ENCODE measurements around the gene GTF3C2.
"Not testable (repeated sequence)": the region's sequence is repeated elsewhere in the genome, so short reads cannot be mapped to it uniquely, and the experiment has no call there.

Gene GTF3C2

GRCh38 chr2:27370816-27371620 is 14.5 kb upstream of the GTF3C2 start:
- no peak for DNase-seq (ENCODE audit: low read depth)

- peak; percentile 99 for DNase-seq (ENCODE audit: low read depth)
These were observed 13.7 kb upstream of the GTF3C2 start, which contains the start of the genes EIF2B4 and SNX17 for GRCh38 chr2:27370026-27370815. TSS of gene EIF2B4 (minus strand) at chr2:27370338. CDS start at chr2:27370314, 24 bp downstream. TSS of gene SNX17 (plus strand) at chr2:27370616. CDS start at chr2:27370744, 128 bp downstream.

GRCh38 chr2:27369471-27370025 is 13.0 kb upstream of the GTF3C2 start:
- no peak for DNase-seq (ENCODE audit: low read depth)

GRCh38 chr2:27363933-27364332 is 7.4 kb upstream of the GTF3C2 start:
- DNase-seq (ENCODE audit: low read depth): no peak

- DNase-seq (ENCODE audit: low read depth): no peak
These were observed 6.3 kb upstream of the GTF3C2 start for GRCh38 chr2:27362678-27363420.

GRCh38 chr2:27356056-27356381 is 545 bp downstream of the GTF3C2 start:
- DNase-seq (ENCODE audit: low read depth): no peak

GRCh38 chr2:27354597-27354927 is 2.0 kb downstream of the GTF3C2 start:
- no peak for DNase-seq (ENCODE audit: low read depth)

GRCh38 chr2:27353762-27354596 is 2.6 kb downstream of the GTF3C2 start:
- DNase-seq (ENCODE audit: low read depth): no peak

GRCh38 chr2:27353386-27353761 is 3.2 kb downstream of the GTF3C2 start:
- not testable (repeated sequence) for DNase-seq (ENCODE audit: low read depth)

GRCh38 chr2:27351802-27352598 is 4.6 kb downstream of the GTF3C2 start:
- no peak for DNase-seq (ENCODE audit: low read depth)

GRCh38 chr2:27350106-27350693 is 6.4 kb downstream of the GTF3C2 start:
- no peak for DNase-seq (ENCODE audit: low read depth)

GRCh38 chr2:27347641-27348040 is 8.9 kb downstream of the GTF3C2 start:
- no peak for DNase-seq (ENCODE audit: low read depth)

GRCh38 chr2:27336173-27336572 is 20.4 kb downstream of the GTF3C2 start:
- no peak for DNase-seq (ENCODE audit: low read depth)

- DNase-seq (ENCODE audit: low read depth): no peak
These were observed 21.3 kb downstream of the GTF3C2 start for GRCh38 chr2:27335311-27335710.

- no peak for DNase-seq (ENCODE audit: low read depth)
These were observed 31.8 kb downstream of the GTF3C2 start for GRCh38 chr2:27324720-27325119.

GRCh38 chr2:27323596-27324285 is 32.8 kb downstream of the GTF3C2 start:
- DNase-seq (ENCODE audit: low read depth): no peak

- DNase-seq (ENCODE audit: low read depth): peak; percentile 76
These were observed 33.6 kb downstream of the GTF3C2 start, which contains the start of gene MPV17 for GRCh38 chr2:27322766-27323595. TSS of gene MPV17 (minus strand) at chr2:27323097. CDS start at chr2:27322517, 580 bp downstream.

- DNase-seq (ENCODE audit: low read depth): no peak
These were observed 34.2 kb downstream of the GTF3C2 start for GRCh38 chr2:27322301-27322765.
